Neuronal stem cell (in vitro differentiated cells): Measurements from ENCODE around the gene PPP1R26.
A peak's percentile ranks its signal among the peaks of the same experiment; 100 is the strongest.

Experiments used
- DNase-seq: peaks from one replicate; pipeline ENCODE4 v3.0.0-alpha.2; 2013; ENCODE audit warnings: low spot score
- H2AFZ ChIP-seq: one replicate; pipeline ENCODE4 v1.6.1; 2013; ENCODE audit warnings: mild to moderate bottlenecking, low read length, inconsistent platforms
- H2AK5ac ChIP-seq: 2 replicates; pipeline ENCODE4 v1.6.1; 2013; ENCODE audit warnings: low read depth, mild to moderate bottlenecking, inconsistent platforms, low read length, moderate library complexity, mixed read lengths
- H2BK120ac ChIP-seq: 2 replicates; pipeline ENCODE4 v1.6.1; 2013; ENCODE audit warnings: low read depth, mild to moderate bottlenecking, inconsistent platforms, low read length, moderate library complexity, mixed read lengths
- H2BK12ac ChIP-seq: one replicate; pipeline ENCODE4 v1.6.1; 2013; ENCODE audit warnings: low read length, inconsistent platforms
- H2BK15ac ChIP-seq: 2 replicates; pipeline ENCODE4 v1.6.1; 2013; ENCODE audit warnings: mild to moderate bottlenecking, low read length, inconsistent platforms, mixed read lengths
- H2BK5ac ChIP-seq: one replicate; pipeline ENCODE4 v1.6.1; 2013; ENCODE audit warnings: inconsistent platforms, mild to moderate bottlenecking, low read length, moderate library complexity
- H3K14ac ChIP-seq: one replicate; pipeline ENCODE4 v1.6.1; 2013; ENCODE audit warnings: low read length, inconsistent platforms
- H3K18ac ChIP-seq: 2 replicates; pipeline ENCODE4 v1.6.1; 2013; ENCODE audit warnings: low read length, inconsistent platforms
- H3K23ac ChIP-seq: 2 replicates; pipeline ENCODE4 v1.6.1; 2013; ENCODE audit warnings: low read depth, mild to moderate bottlenecking, mixed read lengths, low read length, inconsistent platforms; ENCODE audit not compliant: poor library complexity
- H3K27ac ChIP-seq: replicated peaks from 3 replicates; pipeline ENCODE4 v1.5.1; 2013; ENCODE audit warnings: low read length, inconsistent platforms
- H3K27me3 ChIP-seq, 3 experiments: 2 replicates each; pipeline ENCODE4 v1.6.1; 2013; ENCODE audit warnings: low read length in 3 of 3, mild to moderate bottlenecking in 2 of 3, inconsistent platforms in 1 of 3, low read depth in 1 of 3, mixed read lengths in 1 of 3, moderate library complexity in 1 of 3; ENCODE audit not compliant: control insufficient read depth in 3 of 3, insufficient read depth in 3 of 3
- H3K36me3 ChIP-seq, 2 donors: replicated peaks in 1 of 2; 2 replicates each; pipeline ENCODE4 v1.6.1; 2013; ENCODE audit warnings: low read length in 2 of 2; ENCODE audit not compliant: control insufficient read depth in 2 of 2, insufficient read depth in 2 of 2
- H3K4ac ChIP-seq: 2 replicates; pipeline ENCODE4 v1.6.1; 2013; ENCODE audit warnings: inconsistent platforms, mild to moderate bottlenecking, low read length, moderate library complexity
- H3K4me1 ChIP-seq, 2 donors: 1 replicate in 1 of 2; 2 replicates in 1 of 2; pipeline ENCODE4 v1.6.1; 2013; ENCODE audit warnings: low read length in 2 of 2, low read depth in 1 of 2; ENCODE audit not compliant: control insufficient read depth in 2 of 2, insufficient read depth in 1 of 2
- H3K4me2 ChIP-seq: one replicate; pipeline ENCODE4 v1.6.1; 2013; ENCODE audit warnings: mild to moderate bottlenecking, low read length, inconsistent platforms; ENCODE audit not compliant: insufficient read depth, poor library complexity, severe bottlenecking
- H3K4me3 ChIP-seq, 2 donors: 2 replicates each; pipeline ENCODE4 v1.5.1; 2013; ENCODE audit warnings: low read length in 2 of 2, mild to moderate bottlenecking in 2 of 2, inconsistent platforms in 1 of 2, moderate library complexity in 1 of 2
- H3K79me1 ChIP-seq: one replicate; pipeline ENCODE4 v1.6.1; 2013; ENCODE audit warnings: low read depth, mild to moderate bottlenecking, inconsistent platforms, low read length, moderate library complexity
- H3K9ac ChIP-seq: one replicate; pipeline ENCODE4 v1.6.1; 2013; ENCODE audit warnings: mild to moderate bottlenecking, low read depth, low read length, inconsistent platforms; ENCODE audit not compliant: poor library complexity
- H3K9me3 ChIP-seq, 2 donors: replicated peaks in 1 of 2; 2 replicates each; pipeline versions ENCODE3 to v1.6.1; 2013; ENCODE audit warnings: low read length in 2 of 2, mild to moderate bottlenecking in 2 of 2, inconsistent platforms in 1 of 2, low read depth in 1 of 2, mixed read lengths in 1 of 2, moderate library complexity in 1 of 2; ENCODE audit not compliant: control insufficient read depth in 2 of 2, insufficient read depth in 1 of 2
- H4K8ac ChIP-seq: one replicate; pipeline ENCODE4 v1.6.1; 2013; ENCODE audit warnings: low read depth, mild to moderate bottlenecking, inconsistent platforms, low read length, moderate library complexity
- H4K91ac ChIP-seq: one replicate; pipeline ENCODE4 v1.6.1; 2013; ENCODE audit warnings: low read length, low read depth, mild to moderate bottlenecking, inconsistent platforms; ENCODE audit not compliant: poor library complexity
- WGBS, 2 donors: extraction: QIAGEN DNeasy Blood & Tissue Kit; methylation state at CpG; one replicate each; pipeline ENCODE4 v1.1.7; 2013; ENCODE audit warnings: missing lambda C conversion rate in 2 of 2, mixed read lengths in 1 of 2; ENCODE audit not compliant: insufficient read length in 2 of 2, insufficient replicate concordance in 1 of 2; ENCODE audit errors: extremely low coverage in 2 of 2; 5-methylcytosine and 5-hydroxymethylcytosine counted together

Gene PPP1R26

GRCh38 chr9:135521608-135522095 is 42.1 kb downstream of the PPP1R26 start:
- WGBS, 2 donors: no CpG with 5 or more reads among the region's 11 CpGs
- Histone ChIP-seq H3K9me3 (no peaks in the 10 kb centered on the region), H3K36me3 (no peaks in the 10 kb centered on the region), H3K18ac (no peak overlapping the region), H4K8ac (no peak overlapping the region), H3K4ac (peak overlapping the region; percentile 53), H3K4me2 (no peak overlapping the region), H2BK12ac (no peak overlapping the region), H2AK5ac (peak overlapping the region; percentile 56), H2BK15ac (no peak overlapping the region), H2BK5ac (no peak overlapping the region), H3K4me1 (peaks cover 0 to 2% of the 10 kb centered on the region in 2 donors), H3K79me1 (no peaks in the 10 kb centered on the region), H4K91ac (no peak overlapping the region), H2AFZ (no peak overlapping the region), H3K9ac (no peak overlapping the region), H3K14ac (no peak overlapping the region), H3K27me3 (peaks cover 0 to 3% (median 0%) of the 10 kb centered on the region in 3 experiments), H3K4me3 (no peak overlapping the region), H2BK120ac (no peak overlapping the region), H3K27ac (no peak overlapping the region), H3K23ac (no peak overlapping the region)
- no peak for DNase-seq

DNA sequence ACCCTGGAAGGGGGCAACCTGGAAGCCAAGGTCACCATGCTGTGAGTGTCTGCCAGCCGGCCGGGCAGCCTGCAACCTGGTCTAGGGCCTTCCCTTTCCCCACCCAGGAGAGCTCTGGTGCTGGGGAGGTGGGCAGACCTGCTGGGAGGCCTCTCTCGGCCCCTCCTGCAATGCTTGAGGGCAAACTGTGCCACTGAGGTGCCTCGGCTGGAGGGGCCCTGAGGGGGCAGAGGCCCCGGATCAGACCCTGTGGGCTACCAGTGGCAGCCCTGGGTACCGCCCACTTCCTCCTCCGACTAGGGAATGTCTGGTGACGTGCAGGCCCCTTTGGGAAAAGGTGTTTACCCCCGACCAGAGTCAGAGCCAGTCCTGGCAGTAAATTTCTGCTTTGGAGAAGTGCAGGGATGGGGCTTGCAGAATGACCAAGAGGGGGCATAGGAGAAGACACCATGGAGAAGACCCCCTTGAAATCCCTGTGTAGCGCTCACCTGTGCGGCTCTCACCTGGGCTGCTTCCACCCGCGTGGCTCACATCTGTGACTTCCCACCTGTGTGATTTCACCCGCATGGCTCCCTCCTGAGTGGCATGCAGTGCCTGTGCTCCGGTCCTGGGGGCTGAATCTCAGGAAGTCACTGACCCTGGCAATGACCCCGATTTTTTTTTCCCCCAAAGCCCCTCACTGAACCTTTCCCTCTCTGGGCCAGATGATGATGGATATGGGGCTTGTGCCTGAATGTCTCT is 42.7 kb downstream of the PPP1R26 start:
- Histone ChIP-seq H3K9me3 (no peaks in the 10 kb centered on the region), H2BK120ac (no peak overlapping the region), H3K27me3 (peaks cover 0 to 3% (median 0%) of the 10 kb centered on the region in 3 experiments), H2BK15ac (no peak overlapping the region), H3K79me1 (no peaks in the 10 kb centered on the region), H3K36me3 (no peaks in the 10 kb centered on the region), H3K4me3 (no peak overlapping the region), H2AK5ac (no peak overlapping the region), H3K4me2 (no peak overlapping the region), H3K14ac (no peak overlapping the region), H3K4ac (no peak overlapping the region), H2BK12ac (no peak overlapping the region), H4K91ac (no peak overlapping the region), H2AFZ (no peak overlapping the region), H3K27ac (no peak overlapping the region), H2BK5ac (no peak overlapping the region), H4K8ac (no peak overlapping the region), H3K9ac (no peak overlapping the region), H3K4me1 (peaks cover 0 to 6% of the 10 kb centered on the region in 2 donors), H3K18ac (no peak overlapping the region), H3K23ac (no peak overlapping the region)
- no CpG with 5 or more reads among the region's 16 CpGs for WGBS, 2 donors
- DNase-seq: no peak

DNA sequence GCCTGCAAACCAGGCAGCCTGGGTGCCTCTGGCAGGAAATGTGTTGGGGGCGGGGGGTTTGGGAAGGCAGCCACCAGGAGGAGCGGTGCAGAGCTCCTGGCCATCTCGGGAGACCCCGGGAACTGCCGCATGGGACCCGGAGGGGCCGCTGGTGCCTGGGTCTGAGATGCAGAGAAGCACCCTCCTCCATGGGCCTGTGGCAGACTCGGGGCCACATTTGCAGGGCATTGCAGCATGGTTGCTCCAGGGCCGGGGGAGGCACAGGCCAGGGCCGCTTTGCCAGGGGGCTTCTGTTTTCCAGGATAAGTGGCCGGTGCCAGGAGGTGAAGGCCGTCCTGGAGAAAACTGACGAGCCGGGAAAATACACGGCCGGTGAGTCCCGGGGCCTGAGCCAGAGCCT is 43.3 kb downstream of the PPP1R26 start:
- Histone ChIP-seq H4K8ac (no peak overlapping the region), H3K14ac (no peak overlapping the region), H3K4me3 (no peak overlapping the region), H3K9me3 (no peaks in the 10 kb centered on the region), H3K23ac (no peak overlapping the region), H2AFZ (no peak overlapping the region), H3K4me2 (no peak overlapping the region), H3K9ac (no peak overlapping the region), H3K79me1 (no peaks in the 10 kb centered on the region), H2BK5ac (no peak overlapping the region), H2AK5ac (peak overlapping the region; percentile 56), H2BK15ac (no peak overlapping the region), H2BK120ac (no peak overlapping the region), H2BK12ac (no peak overlapping the region), H4K91ac (no peak overlapping the region), H3K18ac (no peak overlapping the region), H3K27me3 (peaks cover 0 to 3% (median 0%) of the 10 kb centered on the region in 3 experiments), H3K27ac (no peak overlapping the region), H3K4me1 (peaks cover 0 to 6% of the 10 kb centered on the region in 2 donors), H3K36me3 (no peaks in the 10 kb centered on the region), H3K4ac (no peak overlapping the region)
- WGBS, 2 donors: no CpG with 5 or more reads among the region's 17 CpGs
- no peak for DNase-seq

GRCh38 chr9:135523521-135524129 is 44.0 kb downstream of the PPP1R26 start:
- Histone ChIP-seq H3K9ac (no peak overlapping the region), H2BK5ac (peak overlapping the region; percentile 90), H2AK5ac (peak overlapping the region; percentile 83), H3K4me2 (no peak overlapping the region), H2AFZ (no peak overlapping the region), H3K79me1 (no peaks in the 10 kb centered on the region), H3K4ac (no peak overlapping the region), H3K23ac (peak overlapping the region; percentile 85), H2BK15ac (peak overlapping the region; percentile 58), H4K8ac (peak overlapping the region; percentile 93), H2BK12ac (no peak overlapping the region), H3K4me3 (no peak overlapping the region), H2BK120ac (no peak overlapping the region), H3K14ac (peak overlapping the region; percentile 97), H3K9me3 (no peaks in the 10 kb centered on the region), H4K91ac (no peak overlapping the region), H3K27me3 (peaks cover 0 to 3% (median 0%) of the 10 kb centered on the region in 3 experiments), H3K18ac (peak overlapping the region; percentile 71), H3K27ac (no peak overlapping the region), H3K4me1 (peaks cover 0 to 6% of the 10 kb centered on the region in 2 donors), H3K36me3 (no peaks in the 10 kb centered on the region)
- no peak for DNase-seq
- no CpG with 5 or more reads among the region's 21 CpGs for WGBS, 2 donors
